Left ventricle myocardium inferior (tissue), 1 donor: ENCODE results near the gene GPATCH2L. TPM values are rescaled to one million over a fixed set of nuclear protein-coding genes. Genes with fewer than 3 reads are reported as not detected.

Experiments used
- DNase-seq: peaks from one replicate; pipeline ENCODE4 v3.0.0-alpha.2; 2020
- H3K27ac ChIP-seq: fragments of 200-600 bp; replicated peaks from 2 replicates; pipeline ENCODE4 v1.8.0; 2021
- H3K27me3 ChIP-seq: fragments of 200-600 bp; 2 replicates; pipeline ENCODE4 v1.8.0; 2021; ENCODE audit warnings: low read depth
- H3K36me3 ChIP-seq: fragments of 200-600 bp; 2 replicates; pipeline ENCODE4 v1.8.0; 2021
- H3K4me1 ChIP-seq: fragments of 200-600 bp; 2 replicates; pipeline ENCODE4 v1.8.0; 2021
- H3K4me3 ChIP-seq: fragments of 200-600 bp; 2 replicates; pipeline ENCODE4 v1.8.0; 2021; ENCODE audit warnings: mild to moderate bottlenecking, moderate library complexity
- H3K9me3 ChIP-seq: fragments of 200-600 bp; replicated peaks from 2 replicates; pipeline ENCODE4 v1.8.0; 2021
- CTCF ChIP-seq: fragments of 200-600 bp; IDR thresholded peaks from 2 replicates; pipeline ENCODE4 v1.8.0; 2021; ENCODE audit warnings: antibody characterized with exemption, mild to moderate bottlenecking, borderline replicate concordance
- intact Hi-C: fragments of 100-400 bp; cut with micrococcal nuclease; formaldehyde crosslinking; loops from one replicate; pipeline ENCODE4 v1.11.0; 2022
- total RNA-seq: library from RNA; stranded (reverse); fragmentation: NEBNext Ultra II Directional; extraction: Animal tissue kit (Norgen Biotek cat#: 25700); gene quantifications from one replicate; pipeline ENCODE4 v1.2.1, GENCODE V29; 2021
- donor health status: DM: no; HTN: yes; CAD: no; lungs with severe emphysema.

GPATCH2L gene
- total RNA-seq, 1 donor from 2014 or later = 26.5 TPM

GRCh38 chr14:76257842-76258397, 106.2 kb downstream of the GPATCH2L start:
- intact Hi-C loops = no loop called here
- H3K27me3 ChIP-seq = no peaks in the 10 kb centered on the region
- no peaks in the 10 kb centered on the region for H3K4me1 ChIP-seq

GRCh38 chr14:76259029-76259735, 107.5 kb downstream of the GPATCH2L start:
- TF ChIP-seq CTCF = no peak

More at GRCh38 chr14:76257842-76258397, 106.2 kb downstream of the GPATCH2L start:
- DNase-seq = no peak
- no peak for TF ChIP-seq CTCF
- Histone ChIP-seq H3K27ac (no peak overlapping the region), H3K9me3 (no peaks in the 10 kb centered on the region), H3K4me3 (no peak overlapping the region), H3K36me3 (no peaks in the 10 kb centered on the region)

GRCh38 chr14:76260749-76261148, 109.0 kb downstream of the GPATCH2L start:
- DNase-seq = no peak
- H3K4me1 ChIP-seq = no peaks in the 10 kb centered on the region
- intact Hi-C loops = no loop called here
- H3K9me3 ChIP-seq = no peaks in the 10 kb centered on the region
- H3K36me3 ChIP-seq = no peaks in the 10 kb centered on the region
- no peaks in the 10 kb centered on the region for H3K27me3 ChIP-seq
- no peak overlapping the region for H3K27ac ChIP-seq
- no peak for TF ChIP-seq CTCF
- no peak overlapping the region for H3K4me3 ChIP-seq

More at GRCh38 chr14:76259029-76259735, 107.5 kb downstream of the GPATCH2L start:
- intact Hi-C loops = no loop called here
- Histone ChIP-seq H3K27me3 (no peaks in the 10 kb centered on the region), H3K4me1 (no peaks in the 10 kb centered on the region), H3K36me3 (no peaks in the 10 kb centered on the region), H3K27ac (no peak overlapping the region), H3K9me3 (no peaks in the 10 kb centered on the region), H3K4me3 (no peak overlapping the region)
- no peak for DNase-seq

GRCh38 chr14:76261371-76261811, 109.7 kb downstream of the GPATCH2L start:
- no peak for TF ChIP-seq CTCF
- Histone ChIP-seq H3K36me3 (no peaks in the 10 kb centered on the region), H3K4me3 (no peak overlapping the region), H3K9me3 (no peaks in the 10 kb centered on the region), H3K4me1 (no peaks in the 10 kb centered on the region), H3K27ac (no peak overlapping the region), H3K27me3 (no peaks in the 10 kb centered on the region)
- no peak for DNase-seq
- intact Hi-C loops = no loop called here

- peaks cover 7% of the 10 kb centered on the region for H3K4me1 ChIP-seq
- DNase-seq = no peak
- H3K36me3 ChIP-seq = no peaks in the 10 kb centered on the region
- intact Hi-C loops = no loop called here
- no peaks in the 10 kb centered on the region for H3K27me3 ChIP-seq
- no peaks in the 10 kb centered on the region for H3K9me3 ChIP-seq
- TF ChIP-seq CTCF = no peak
- H3K4me3 ChIP-seq = no peak overlapping the region
- H3K27ac ChIP-seq = no peak overlapping the region
Observed at GRCh38 chr14:76262641-76263040, 110.9 kb downstream of the GPATCH2L start.

Other genes with a start within 250 kb of the GPATCH2L start
- 27.2 TPM for gene TGFB3, start 169.9 kb upstream of the GPATCH2L start, total RNA-seq
- gene IFT43, start 166.2 kb upstream of the GPATCH2L start, total RNA-seq = 29.8 TPM
- gene ESRRB, start 224.2 kb downstream of the GPATCH2L start, total RNA-seq = 16.9 TPM